Measurements from ENCODE around the gene SLC24A1. TPM values are rescaled to one million over a fixed set of nuclear protein-coding genes. Genes with fewer than 3 reads are reported as not detected.
A peak's percentile ranks its signal among the peaks of the same experiment; 100 is the strongest.

SLC24A1 gene
- polyA plus RNA-seq, 3 donors = 0.80 to 1.7 (median 0.83) TPM

DNA sequence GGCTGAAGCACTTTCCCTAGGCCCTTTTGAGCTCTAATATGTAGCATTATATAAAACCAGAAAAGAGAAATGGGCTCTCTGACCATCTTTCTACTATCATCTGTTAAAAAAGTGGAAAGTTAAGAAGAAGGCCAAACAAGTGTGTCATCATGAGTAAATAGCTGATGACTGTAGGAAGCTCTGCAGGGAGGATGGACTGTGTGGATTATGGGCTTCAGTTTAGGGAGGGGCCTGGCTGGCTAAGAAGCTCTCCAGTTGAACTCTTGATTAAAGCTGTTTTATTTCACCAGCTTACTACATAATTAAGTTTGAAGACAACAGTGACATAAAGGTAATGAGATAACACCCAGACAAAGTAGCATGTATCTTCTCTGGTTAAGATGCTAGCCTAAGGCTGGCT lies 41.5 kb upstream of the SLC24A1 start:
- TF ChIP-seq, protein P1, sequence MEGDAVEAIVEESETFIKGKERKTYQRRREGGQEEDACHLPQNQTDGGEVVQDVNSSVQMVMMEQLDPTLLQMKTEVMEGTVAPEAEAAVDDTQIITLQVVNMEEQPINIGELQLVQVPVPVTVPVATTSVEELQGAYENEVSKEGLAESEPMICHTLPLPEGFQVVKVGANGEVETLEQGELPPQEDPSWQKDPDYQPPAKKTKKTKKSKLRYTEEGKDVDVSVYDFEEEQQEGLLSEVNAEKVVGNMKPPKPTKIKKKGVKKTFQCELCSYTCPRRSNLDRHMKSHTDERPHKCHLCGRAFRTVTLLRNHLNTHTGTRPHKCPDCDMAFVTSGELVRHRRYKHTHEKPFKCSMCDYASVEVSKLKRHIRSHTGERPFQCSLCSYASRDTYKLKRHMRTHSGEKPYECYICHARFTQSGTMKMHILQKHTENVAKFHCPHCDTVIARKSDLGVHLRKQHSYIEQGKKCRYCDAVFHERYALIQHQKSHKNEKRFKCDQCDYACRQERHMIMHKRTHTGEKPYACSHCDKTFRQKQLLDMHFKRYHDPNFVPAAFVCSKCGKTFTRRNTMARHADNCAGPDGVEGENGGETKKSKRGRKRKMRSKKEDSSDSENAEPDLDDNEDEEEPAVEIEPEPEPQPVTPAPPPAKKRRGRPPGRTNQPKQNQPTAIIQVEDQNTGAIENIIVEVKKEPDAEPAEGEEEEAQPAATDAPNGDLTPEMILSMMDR (IDR thresholded peaks at IDR 0.05) = no peak
- no peak overlapping the region for H3K4me3 Mint-ChIP-seq
- intact Hi-C loops (cut with micrococcal nuclease) = no loop called here
- H3K4me1 Mint-ChIP-seq = peaks cover 12% of the 10 kb centered on the region
- no peak overlapping the region for H3K4me2 ChIP-seq (replicated peaks; ENCODE audit: extremely low read depth, low read length, poor library complexity, severe bottlenecking)
- no peaks in the 10 kb centered on the region for H3K9me3 Mint-ChIP-seq
- no peaks in the 10 kb centered on the region for H4K20me1 ChIP-seq (ENCODE audit: insufficient read depth, low read length)
- H3K27me3 Mint-ChIP-seq (ENCODE audit: low read depth in 3 of 3) = no peaks in the 10 kb centered on the region
- H3K27ac Mint-ChIP-seq = no peak overlapping the region
- H3K4me1 ChIP-seq (ENCODE audit: control insufficient read depth in 1 of 2, insufficient read depth in 2 of 2, low read length in 2 of 2) = peaks cover 0 to 6% of the 10 kb centered on the region in 2 donors
- H3K36me3 ChIP-seq (replicated peaks in 1 of 2; ENCODE audit: control insufficient read depth in 1 of 2, insufficient read depth in 2 of 2, low read length in 2 of 2) = peaks cover 66 to 91% of the 10 kb centered on the region in 2 donors
- H3K9ac ChIP-seq (ENCODE audit: insufficient read depth, low read length, poor library complexity, severe bottlenecking) = no peak overlapping the region
- H3K27me3 ChIP-seq (ENCODE audit: control insufficient read depth in 2 of 2, insufficient read depth in 2 of 2, low read length in 2 of 2) = no peaks in the 10 kb centered on the region
- H3K4me3 ChIP-seq (replicated peaks in 1 of 3; ENCODE audit: low read depth in 2 of 3, low read length in 3 of 3) = no peak overlapping the region
- no peaks in the 10 kb centered on the region for H3K79me2 ChIP-seq (ENCODE audit: insufficient read depth, low read length)
- no peak overlapping the region for H3K27ac ChIP-seq (ENCODE audit: low read depth in 1 of 2, low read length in 2 of 2)
- H2AFZ ChIP-seq (ENCODE audit: insufficient read depth, low read depth, low read length, poor library complexity, severe bottlenecking) = no peak overlapping the region
- peaks cover 74 to 86% of the 10 kb centered on the region in 2 donors for H3K36me3 Mint-ChIP-seq
- DNase-seq = no peak
- H3K9me3 ChIP-seq (replicated peaks in 1 of 2; ENCODE audit: control insufficient read depth in 1 of 2, insufficient read depth in 1 of 2, low read length in 2 of 2) = no peaks in the 10 kb centered on the region

DNA sequence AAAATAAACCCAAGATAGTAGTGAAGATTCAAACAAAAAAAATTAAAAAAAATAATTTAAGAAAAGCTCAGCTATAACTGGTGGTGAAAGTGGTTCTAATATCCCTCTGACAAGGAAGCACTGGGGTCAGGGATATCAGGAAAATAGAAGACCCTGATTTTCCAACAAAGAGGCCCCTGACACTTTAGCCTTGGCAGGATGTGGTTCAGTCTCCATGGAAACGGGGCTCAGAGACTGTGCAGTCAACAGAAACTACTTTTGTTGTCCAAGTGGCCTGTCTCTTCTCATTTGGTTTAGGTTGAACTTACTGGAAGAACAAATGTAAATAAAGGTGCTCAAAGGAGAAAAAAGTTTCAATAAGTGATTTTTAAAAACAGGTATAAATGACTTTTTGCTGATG lies 38.0 kb upstream of the SLC24A1 start:
- peaks cover 73 to 90% of the 10 kb centered on the region in 2 donors for H3K36me3 Mint-ChIP-seq
- H3K27ac Mint-ChIP-seq = peak overlapping the region in 1 of 7 donors; percentile 42
- intact Hi-C loops (cut with micrococcal nuclease) = no loop called here
- no peaks in the 10 kb centered on the region for H3K4me1 ChIP-seq (ENCODE audit: control insufficient read depth in 1 of 2, insufficient read depth in 2 of 2, low read length in 2 of 2)
- DNase-seq = no peak
- TF ChIP-seq, protein P1 (IDR thresholded peaks at IDR 0.05) = no peak
- H3K4me3 ChIP-seq (replicated peaks in 1 of 3; ENCODE audit: low read depth in 2 of 3, low read length in 3 of 3) = no peak overlapping the region
- no peak overlapping the region for H3K4me3 Mint-ChIP-seq
- no peak overlapping the region for H2AFZ ChIP-seq (ENCODE audit: insufficient read depth, low read depth, low read length, poor library complexity, severe bottlenecking)
- H3K9me3 Mint-ChIP-seq = no peaks in the 10 kb centered on the region
- 0% methylated on average over 1 of the region's 1 CpG for WGBS (ENCODE audit: insufficient coverage)
- H3K9ac ChIP-seq (ENCODE audit: insufficient read depth, low read length, poor library complexity, severe bottlenecking) = no peak overlapping the region
- H3K36me3 ChIP-seq (replicated peaks in 1 of 2; ENCODE audit: control insufficient read depth in 1 of 2, insufficient read depth in 2 of 2, low read length in 2 of 2) = peaks cover 80 to 91% of the 10 kb centered on the region in 2 donors
- H3K79me2 ChIP-seq (ENCODE audit: insufficient read depth, low read length) = no peaks in the 10 kb centered on the region
- H3K27me3 Mint-ChIP-seq (ENCODE audit: low read depth in 3 of 3) = no peaks in the 10 kb centered on the region
- H3K9me3 ChIP-seq (replicated peaks in 1 of 2; ENCODE audit: control insufficient read depth in 1 of 2, insufficient read depth in 1 of 2, low read length in 2 of 2) = no peaks in the 10 kb centered on the region
- no peak overlapping the region for H3K4me2 ChIP-seq (replicated peaks; ENCODE audit: extremely low read depth, low read length, poor library complexity, severe bottlenecking)
- no peak overlapping the region for H3K27ac ChIP-seq (ENCODE audit: low read depth in 1 of 2, low read length in 2 of 2)
- no peaks in the 10 kb centered on the region for H4K20me1 ChIP-seq (ENCODE audit: insufficient read depth, low read length)
- H3K27me3 ChIP-seq (ENCODE audit: control insufficient read depth in 2 of 2, insufficient read depth in 2 of 2, low read length in 2 of 2) = no peaks in the 10 kb centered on the region
- H3K4me1 Mint-ChIP-seq = no peaks in the 10 kb centered on the region
